IMR-90 (cell line): Measurements from ENCODE around the gene BPTF. TPM values are rescaled to one million over a fixed set of nuclear protein-coding genes. Genes with fewer than 3 reads are reported as not detected.
A peak's percentile ranks its signal among the peaks of the same experiment; 100 is the strongest.
"Not testable (repeated sequence)": the region's sequence is repeated elsewhere in the genome, so short reads cannot be mapped to it uniquely, and the experiment has no call there.

Experiments used
- ATAC-seq: fragments of 200-7000 bp; cut with Tn5 transposase; 2 replicates; pipeline ENCODE4 v1.9.1; 2020; ENCODE audit warnings: low read depth, mild to moderate bottlenecking, moderate library complexity
- BruUV-seq: library from RNA; stranded (reverse); fragments of 400-500 nt; replicated peaks from 2 replicates; lab custom pipeline; 2021; lab: Mats Ljungman, UMichigan
- CTCF ChIA-PET: fragments of 300-600 bp; formaldehyde crosslinking; extraction: SDS; loops from one replicate; lab custom pipeline; 2021; ENCODE audit warnings: antibody characterized with exemption; lab: Yijun Ruan, JAX
- POLR2A ChIA-PET: fragments of 300-600 bp; sonication (Branson Sonifier 250); formaldehyde crosslinking; loops from one replicate; lab custom pipeline; 2022; ENCODE audit warnings: antibody characterized with exemption; ENCODE audit not compliant: unreplicated experiment; lab: Charles Lee
- DNase-seq: peaks from one replicate; pipeline ENCODE4 v3.0.0; 2013
- H2AFZ ChIP-seq: replicated peaks from 2 replicates; pipeline ENCODE3; 2013; ENCODE audit warnings: low read length, mild to moderate bottlenecking; ENCODE audit not compliant: poor library complexity
- H2AK5ac ChIP-seq: 2 replicates; pipeline ENCODE4 v1.6.1; 2013; ENCODE audit warnings: low read depth, low read length, inconsistent platforms
- H2AK9ac ChIP-seq: replicated peaks from 2 replicates; pipeline ENCODE3; 2013; ENCODE audit warnings: mild to moderate bottlenecking, low read depth, low read length, moderate library complexity; ENCODE audit not compliant: poor library complexity
- H2BK120ac ChIP-seq: 2 replicates; pipeline ENCODE4 v1.6.1; 2013; ENCODE audit warnings: low read depth, low read length, inconsistent platforms
- H2BK15ac ChIP-seq: 3 replicates; pipeline ENCODE4 v1.6.1; 2013; ENCODE audit warnings: low read depth, low read length, inconsistent platforms
- H2BK20ac ChIP-seq: 2 replicates; pipeline ENCODE4 v1.6.1; 2013; ENCODE audit warnings: low read depth, mild to moderate bottlenecking, inconsistent platforms, low read length, moderate library complexity
- H2BK5ac ChIP-seq: 2 replicates; pipeline ENCODE4 v1.6.1; 2013; ENCODE audit warnings: mild to moderate bottlenecking, low read depth, low read length, inconsistent platforms; ENCODE audit not compliant: poor library complexity, severe bottlenecking
- H3K14ac ChIP-seq: replicated peaks from 2 replicates; pipeline ENCODE4 v1.6.1; 2013; ENCODE audit warnings: low read depth, low read length, inconsistent platforms
- H3K18ac ChIP-seq: 2 replicates; pipeline ENCODE4 v1.6.1; 2013; ENCODE audit warnings: low read depth, low read length, control low read depth
- H3K23ac ChIP-seq: 2 replicates; pipeline ENCODE4 v1.6.1; 2013; ENCODE audit warnings: low read depth, low read length, inconsistent platforms
- H3K27ac ChIP-seq: 2 replicates; pipeline ENCODE4 v1.5.1; 2013; ENCODE audit warnings: mild to moderate bottlenecking, control low read depth, low read length; ENCODE audit not compliant: insufficient read depth
- H3K27me3 ChIP-seq: 2 replicates; pipeline ENCODE4 v1.6.1; 2013; ENCODE audit warnings: low read length; ENCODE audit not compliant: control insufficient read depth, insufficient read depth
- H3K36me3 ChIP-seq: 2 replicates; pipeline ENCODE4 v1.6.1; 2013; ENCODE audit warnings: low read length, mixed read lengths; ENCODE audit not compliant: control insufficient read depth, insufficient read depth
- H3K4ac ChIP-seq: 2 replicates; pipeline ENCODE4 v1.6.1; 2013; ENCODE audit warnings: low read depth, low read length, inconsistent platforms
- H3K4me1 ChIP-seq: 2 replicates; pipeline ENCODE4 v1.6.1; 2013; ENCODE audit warnings: low read length, mixed read lengths; ENCODE audit not compliant: control insufficient read depth, insufficient read depth
- H3K4me2 ChIP-seq: 2 replicates; pipeline ENCODE4 v1.6.1; 2013; ENCODE audit warnings: low read depth, mild to moderate bottlenecking, control low read depth, low read length, moderate library complexity
- H3K4me3 ChIP-seq: 2 replicates; pipeline ENCODE4 v1.5.1; 2013; ENCODE audit warnings: low read depth, mild to moderate bottlenecking, control low read depth, low read length, moderate library complexity; ENCODE audit not compliant: insufficient read depth
- H3K56ac ChIP-seq: 2 replicates; pipeline ENCODE4 v1.6.1; 2013; ENCODE audit warnings: low read length, inconsistent platforms; ENCODE audit not compliant: insufficient read depth; ENCODE audit errors: extremely low read depth
- H3K79me1 ChIP-seq, 2 experiments: 2 replicates each; pipeline ENCODE4 v1.6.1; 2013; ENCODE audit warnings: low read length in 2 of 2, inconsistent platforms in 1 of 2, low read depth in 1 of 2
- H3K9ac ChIP-seq: 2 replicates; pipeline ENCODE4 v1.6.1; 2013; ENCODE audit warnings: low read depth, low read length, control low read depth
- H3K9me1 ChIP-seq: 2 replicates; pipeline ENCODE4 v1.6.1; 2013; ENCODE audit warnings: low read length, inconsistent platforms; ENCODE audit not compliant: insufficient read depth
- H3K9me3 ChIP-seq: 2 replicates; pipeline ENCODE4 v1.6.1; 2013; ENCODE audit warnings: low read length; ENCODE audit not compliant: control insufficient read depth, insufficient read depth
- H4K20me1 ChIP-seq: 2 replicates; pipeline ENCODE4 v1.6.1; 2013; ENCODE audit warnings: low read length, inconsistent platforms; ENCODE audit not compliant: insufficient read depth
- H4K5ac ChIP-seq: 2 replicates; pipeline ENCODE4 v1.6.1; 2013; ENCODE audit warnings: mild to moderate bottlenecking, low read depth, low read length, control low read depth
- H4K8ac ChIP-seq, 2 experiments: 2 replicates each; pipeline ENCODE4 v1.6.1; 2013; ENCODE audit warnings: low read depth in 2 of 2, low read length in 2 of 2, control low read depth in 1 of 2, inconsistent platforms in 1 of 2
- H4K91ac ChIP-seq: 2 replicates; pipeline ENCODE4 v1.6.1; 2013; ENCODE audit warnings: low read depth, low read length, inconsistent platforms; ENCODE audit not compliant: insufficient read depth
- CEBPB ChIP-seq: IDR thresholded peaks from 2 replicates; pipeline ENCODE4 v1.6.1; 2012; ENCODE audit warnings: low read depth, low read length, improper control_type of control experiment
- FOS ChIP-seq: fragments of 150-350 bp; IDR thresholded peaks from 2 replicates; pipeline ENCODE4 v1.6.1; 2016; ENCODE audit warnings: low read depth, low read length
- MAFK ChIP-seq: IDR thresholded peaks from 2 replicates; pipeline ENCODE4 v1.6.1; 2012; ENCODE audit warnings: low read depth, low read length, improper control_type of control experiment
- POLR2A ChIP-seq: IDR thresholded peaks from 2 replicates; pipeline ENCODE4 v1.6.1; 2012; ENCODE audit warnings: mild to moderate bottlenecking, low read depth, low read length
- RAD21 ChIP-seq: IDR thresholded peaks from 2 replicates; pipeline ENCODE4 v1.6.1; 2012; ENCODE audit warnings: low read length, improper control_type of control experiment
- RFX5 ChIP-seq: IDR thresholded peaks from 2 replicates; pipeline ENCODE4 v1.8.0; 2012; ENCODE audit warnings: low read depth, mild to moderate bottlenecking, low read length, moderate library complexity
- WGBS, 2 experiments: methylation state at CpG; one replicate each; pipeline versions ENCODE4 v1.1.5 to v1.1.7; 2013; ENCODE audit warnings: missing lambda C conversion rate in 2 of 2; ENCODE audit not compliant: insufficient read length in 1 of 2; ENCODE audit errors: extremely low coverage in 2 of 2; 5-methylcytosine and 5-hydroxymethylcytosine counted together
- dilution Hi-C: fragments of 300-500 bp; cut with HindIII; formaldehyde crosslinking; loops from one replicate; pipeline ENCODE4 v1.14.3; 2018; ENCODE audit warnings: low sequenced_read_pairs; ENCODE audit not compliant: unreplicated experiment
- in situ Hi-C: fragments of 300-500 bp; cut with MboI; formaldehyde crosslinking; loops from 3 replicates; pipeline ENCODE4 v1.14.3; 2019; ENCODE audit warnings: low sequenced_read_pairs, inconsistent platforms, mixed read lengths
- intact Hi-C: fragments of 100-400 bp; cut with micrococcal nuclease; formaldehyde crosslinking; loops from 2 replicates; pipeline ENCODE4 v1.10.0; 2022
- polyA plus RNA-seq, 3 experiments: library from polyadenylated mRNA; depleted of rRNA; stranded (reverse); fragments of >200 nt; gene quantifications; 2 replicates each; pipeline ENCODE4 v1.2.3, GENCODE V29; 2012; ENCODE audit warnings: low replicate concordance in 1 of 3
- total RNA-seq: library from RNA; depleted of rRNA; stranded (reverse); fragments of >200 nt; gene quantifications from 2 replicates; pipeline ENCODE4 v1.2.3, GENCODE V29; 2012

The BPTF gene
- total and polyA plus RNA-seq, 2 of the 4 experiments (the other 2 are of a cell fraction) = 32.3 to 35.7 TPM

DNA sequence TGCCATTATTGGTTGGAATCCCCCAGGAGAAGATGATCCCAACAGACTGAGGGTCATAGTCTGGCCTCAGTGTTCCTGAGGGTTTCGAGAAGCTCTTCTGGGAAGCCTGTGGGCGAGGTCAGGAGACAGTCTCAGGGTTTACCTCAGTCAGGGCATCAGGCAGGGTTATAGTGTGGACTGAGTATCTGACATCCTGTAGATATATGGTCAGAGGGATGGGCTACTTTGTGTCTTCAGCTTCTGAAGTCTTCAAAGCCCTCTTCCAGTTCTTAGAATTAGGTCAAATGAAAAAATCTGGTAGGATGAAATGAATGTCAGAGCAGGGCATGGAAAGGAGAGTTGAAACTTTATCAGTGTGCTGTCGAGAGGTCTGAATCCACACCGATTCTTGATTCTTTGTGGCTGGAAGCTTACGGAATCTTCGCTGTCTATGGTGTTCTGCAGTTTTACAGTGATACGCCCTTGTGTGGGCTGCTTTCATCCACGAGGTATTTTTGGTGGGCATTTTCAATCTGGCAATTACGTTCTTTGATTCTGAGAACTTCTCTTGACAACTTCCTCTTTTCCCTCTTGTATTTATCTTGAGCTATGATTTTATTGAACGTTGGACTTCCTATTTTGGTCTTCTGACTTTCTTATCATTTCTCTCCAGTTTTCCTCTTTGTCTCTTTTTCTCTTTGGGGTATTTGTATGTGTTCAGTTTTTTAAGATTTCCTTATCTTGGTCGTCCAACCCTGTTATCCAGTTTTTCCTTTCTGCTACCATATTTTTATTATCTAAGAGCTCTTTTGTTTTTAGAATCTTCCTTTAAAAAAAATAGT, 30.4 kb downstream of the BPTF start:
- Histone ChIP-seq H4K91ac (no peak overlapping the region), H3K56ac (no peak overlapping the region), H2BK15ac (no peak overlapping the region), H3K27me3 (no peaks in the 10 kb centered on the region), H4K8ac (no peak overlapping the region), H3K14ac (no peak overlapping the region), H2BK20ac (no peak overlapping the region), H2AK5ac (no peak overlapping the region), H3K23ac (0 out of 2 replicates have a peak overlapping the region, but pooled peaks have one; percentile 24), H3K9me1 (peaks cover 7% of the 10 kb centered on the region; the same call in 1 of the 2 replicates), H2AFZ (no peak overlapping the region), H4K20me1 (peaks cover 61% of the 10 kb centered on the region), H2BK120ac (no peak overlapping the region), H3K27ac (no peak overlapping the region), H3K4ac (no peak overlapping the region), H3K9me3 (no peaks in the 10 kb centered on the region), H3K4me3 (no peak overlapping the region), H3K36me3 (peaks cover 10% of the 10 kb centered on the region), H4K5ac (no peak overlapping the region), H3K18ac (no peak overlapping the region), H3K9ac (no peak overlapping the region), H3K79me1 (peaks cover 14 to 53% of the 10 kb centered on the region in 2 experiments), H2AK9ac (no peak overlapping the region), H3K4me1 (peaks cover 2% of the 10 kb centered on the region), H2BK5ac (no peak overlapping the region), H3K4me2 (no peak overlapping the region)
- no CpG with 5 or more reads among the region's 11 CpGs for WGBS, 2 experiments
- ChIA-PET POLR2A (no interaction called here), CTCF (no interaction called here)
- DNase-seq (no peak), ATAC-seq (no peak)
- intact Hi-C loops = loop anchor here (5.0 kb wide), 1 partner anchor 362 kb away; no protein-coding TSS in a partner anchor
- dilution Hi-C loops = no loop called here
- in situ Hi-C loops = no loop called here
- TF ChIP-seq POLR2A (no peak), RFX5 (no peak), CEBPB (no peak), MAFK (no peak), FOS (no peak), RAD21 (no peak)
- BruUV-seq = no TSS peak

- H3K27ac ChIP-seq, H2BK20ac ChIP-seq, in situ Hi-C loops, H3K4me2 ChIP-seq, H2BK15ac ChIP-seq, H3K4me1 ChIP-seq, CTCF ChIA-PET, H3K56ac ChIP-seq, DNase-seq, ATAC-seq, H3K27me3 ChIP-seq, BruUV-seq, H3K23ac ChIP-seq, H3K9ac ChIP-seq, H3K18ac ChIP-seq, H2AFZ ChIP-seq, H3K9me3 ChIP-seq, POLR2A ChIA-PET, H4K8ac ChIP-seq, H2AK5ac ChIP-seq, H3K9me1 ChIP-seq, H4K91ac ChIP-seq, H3K14ac ChIP-seq, H2BK120ac ChIP-seq, dilution Hi-C loops, H3K4me3 ChIP-seq, H2BK5ac ChIP-seq, H2AK9ac ChIP-seq, H4K5ac ChIP-seq, H3K4ac ChIP-seq: not testable (repeated sequence)
- Histone ChIP-seq H4K20me1 (peaks cover 58% of the 10 kb centered on the region), H3K36me3 (peaks cover 10% of the 10 kb centered on the region), H3K79me1 (peaks cover 15 to 56% of the 10 kb centered on the region in 2 experiments)
- intact Hi-C loops = loop anchor here (5.0 kb wide), 1 partner anchor 361 kb away; no protein-coding TSS in a partner anchor
- WGBS, 2 experiments = no CpG with 5 or more reads among the region's 1 CpG
Measured at GRCh38 chr17:67856402-67856801, 31.1 kb downstream of the BPTF start.
